A673 (cell line): Measurements from ENCODE around the gene MSANTD1.

Experiments
- CTCF ChIP-seq: fragments of 300-800, 200-600 bp; sonication (generic); conservative IDR thresholded peaks from 2 replicates; pipeline ENCODE4 v1.5.1; 2017; ENCODE audit warnings: low read depth, mild to moderate bottlenecking, antibody characterized with exemption, low read length, moderate library complexity, mixed read lengths
- EZH2 ChIP-seq: fragments of 200-600 bp; sonication (generic); IDR thresholded peaks from 2 replicates; pipeline ENCODE4 v1.6.1; 2017; ENCODE audit warnings: borderline replicate concordance, low read depth, mild to moderate bottlenecking, mixed read lengths, antibody characterized with exemption, low read length; ENCODE audit not compliant: poor library complexity, severe bottlenecking

- TF ChIP-seq CTCF (no peak), EZH2 (no peak)
Measured at GRCh38 chr4:3226467-3226866, 22.5 kb upstream of the MSANTD1 start.
